Mucosa of descending colon (tissue), 3 donors: ENCODE measurements around the gene SPOCK1. TPM values are rescaled to one million over a fixed set of nuclear protein-coding genes. Genes with fewer than 3 reads are reported as not detected.

Source experiments
- ATAC-seq: fragments of 200-7000 bp; cut with Tn5 transposase; one replicate; pipeline ENCODE4 v1.9.1; 2020; ENCODE audit warnings: mild to moderate bottlenecking, moderate library complexity
- DNase-seq, 3 donors: peaks; one replicate each; pipeline ENCODE4 v3.0.0-alpha.2; 2020
- H3K36me3 ChIP-seq: fragments of 200-600 bp; one replicate; pipeline ENCODE4 v1.8.0; 2021; ENCODE audit warnings: low read depth, mild to moderate bottlenecking
- H3K4me1 ChIP-seq: fragments of 200-600 bp; one replicate; pipeline ENCODE4 v1.8.0; 2021; ENCODE audit warnings: low read depth, mild to moderate bottlenecking
- H3K4me3 ChIP-seq: fragments of 200-600 bp; one replicate; pipeline ENCODE4 v1.8.0; 2021; ENCODE audit warnings: mild to moderate bottlenecking
- H3K9me3 ChIP-seq: fragments of 200-600 bp; one replicate; pipeline ENCODE4 v1.8.0; 2021; ENCODE audit warnings: mild to moderate bottlenecking
- CTCF ChIP-seq: fragments of 200-600 bp; IDR thresholded peaks from one replicate; pipeline ENCODE4 v1.8.0; 2022; ENCODE audit warnings: antibody characterized with exemption, mild to moderate bottlenecking
- intact Hi-C, 2 donors: fragments of 100-400 bp; cut with DNase I in 1 of 2; cut with micrococcal nuclease in 1 of 2; formaldehyde crosslinking; loops; one replicate each; pipeline versions ENCODE4 v1.11.0 to v1.11.1; 2022; cut with DNase I, micrococcal nuclease
- total RNA-seq, 3 donors: library from RNA; stranded (reverse); fragmentation: NEBNext Ultra II Directional in 2 of 3; extraction: Animal tissue kit (Norgen Biotek cat#: 25700) in 2 of 3; gene quantifications; one replicate each; pipeline versions ENCODE4 v1.2.1 to v1.2.4, GENCODE V29; 2021 to 2023
- donor health status: DM: no; HTN: no; CAD: no; lungs with moderate emphysema.
- donor health status: DM: no; HTN: no; CAD: no.
- donor health status: DM: no; HTN: yes; CAD: no.

SPOCK1 gene
- total RNA-seq, 3 donors from 2014 or later = 1.8 to 55.5 (median 7.9) TPM

- DNase-seq = no peak
- intact Hi-C loops = no loop called here
- TF ChIP-seq CTCF = no peak
- no peaks in the 10 kb centered on the region for H3K36me3 ChIP-seq
- H3K4me1 ChIP-seq = no peaks in the 10 kb centered on the region
- no peaks in the 10 kb centered on the region for H3K9me3 ChIP-seq
- H3K4me3 ChIP-seq = no peak overlapping the region
- no peak for ATAC-seq
Observed at GRCh38 chr5:137400571-137400970, 98.6 kb downstream of the SPOCK1 start.

DNA sequence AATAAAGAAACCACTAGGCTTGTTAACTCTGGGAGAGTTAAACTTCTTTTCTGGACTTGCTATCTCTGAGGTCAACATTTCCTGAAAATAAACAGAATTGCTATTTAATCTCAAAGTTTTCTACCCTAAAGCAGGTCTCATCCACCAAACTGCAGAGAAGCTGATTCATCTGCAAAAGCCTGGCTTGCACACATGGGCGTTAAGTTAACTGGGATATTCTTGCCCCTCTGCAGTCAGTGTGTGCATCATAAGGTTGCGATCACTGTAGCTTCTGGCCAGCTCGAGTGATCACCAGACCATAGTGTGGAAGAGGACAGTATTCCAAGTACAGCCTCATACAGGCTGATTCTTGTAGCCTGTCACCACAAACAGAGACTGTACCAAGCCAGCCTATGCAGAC is 99.2 kb downstream of the SPOCK1 start:
- no peak overlapping the region for H3K4me3 ChIP-seq
- no peak for TF ChIP-seq CTCF
- no peaks in the 10 kb centered on the region for H3K9me3 ChIP-seq
- no peaks in the 10 kb centered on the region for H3K4me1 ChIP-seq
- no peaks in the 10 kb centered on the region for H3K36me3 ChIP-seq
- ATAC-seq (no peak), DNase-seq (no peak)
- intact Hi-C loops = no loop called here

DNA sequence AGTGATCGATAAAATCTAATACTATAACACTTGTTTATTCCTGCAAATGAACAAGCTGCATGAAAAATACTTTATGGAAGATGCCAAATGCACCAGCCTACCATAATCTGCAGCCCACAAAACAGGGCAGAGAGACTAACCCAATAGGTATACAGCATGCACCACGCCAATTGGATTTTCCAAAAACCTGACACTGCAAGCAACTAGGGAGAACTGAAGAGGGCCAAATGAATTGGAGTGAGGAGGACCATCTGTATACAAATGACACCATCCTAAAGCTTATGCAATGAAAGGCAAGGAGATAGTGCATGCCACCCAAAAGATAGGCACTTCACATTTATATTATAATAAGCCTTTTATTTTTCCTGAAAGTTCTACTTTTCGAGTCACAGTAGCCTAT is 100.4 kb downstream of the SPOCK1 start:
- intact Hi-C loops = no loop called here
- H3K4me1 ChIP-seq = no peaks in the 10 kb centered on the region
- DNase-seq = no peak
- no peaks in the 10 kb centered on the region for H3K36me3 ChIP-seq
- H3K9me3 ChIP-seq = no peaks in the 10 kb centered on the region
- no peak overlapping the region for H3K4me3 ChIP-seq
- no peak for TF ChIP-seq CTCF
- ATAC-seq = no peak

DNA sequence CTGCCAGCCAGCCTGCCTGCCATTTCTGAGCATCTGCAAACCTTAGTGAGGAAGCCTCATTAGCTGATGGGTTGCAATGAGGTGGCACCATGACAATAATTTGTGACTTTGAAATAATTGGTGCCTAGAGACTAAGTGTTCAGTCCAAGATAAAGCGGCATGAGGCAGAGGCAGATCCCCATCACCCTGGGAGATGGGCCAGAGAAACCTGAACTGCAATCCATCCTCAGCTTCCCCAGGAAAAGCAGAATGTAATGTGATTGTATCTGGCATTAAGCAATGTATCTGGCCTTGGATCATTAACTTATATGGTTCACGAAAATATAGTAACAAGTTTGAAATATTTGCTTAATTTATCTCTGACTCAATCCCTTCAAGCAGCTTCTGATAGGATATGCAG is 101.0 kb downstream of the SPOCK1 start:
- intact Hi-C loops = no loop called here
- TF ChIP-seq CTCF = no peak
- DNase-seq (no peak), ATAC-seq (no peak)
- no peaks in the 10 kb centered on the region for H3K4me1 ChIP-seq
- no peaks in the 10 kb centered on the region for H3K9me3 ChIP-seq
- no peak overlapping the region for H3K4me3 ChIP-seq
- no peaks in the 10 kb centered on the region for H3K36me3 ChIP-seq

GRCh38 chr5:137395011-137395755 is 103.9 kb downstream of the SPOCK1 start:
- ATAC-seq (no peak), DNase-seq (no peak)
- no peaks in the 10 kb centered on the region for H3K4me1 ChIP-seq
- no peaks in the 10 kb centered on the region for H3K36me3 ChIP-seq
- no peak overlapping the region for H3K4me3 ChIP-seq
- TF ChIP-seq CTCF = no peak
- no peaks in the 10 kb centered on the region for H3K9me3 ChIP-seq
- intact Hi-C loops = no loop called here

- ATAC-seq (no peak), DNase-seq (no peak)
- Histone ChIP-seq H3K4me1 (no peaks in the 10 kb centered on the region), H3K4me3 (no peak overlapping the region), H3K36me3 (no peaks in the 10 kb centered on the region), H3K9me3 (no peaks in the 10 kb centered on the region)
- intact Hi-C loops = no loop called here
- TF ChIP-seq CTCF = no peak
Observed at GRCh38 chr5:137394380-137394779, 104.7 kb downstream of the SPOCK1 start.
